B cell (primary cell): ENCODE measurements around the gene ESRRB. TPM values are rescaled to one million over a fixed set of nuclear protein-coding genes. Genes with fewer than 3 reads are reported as not detected.

ENCODE experiments used
- ATAC-seq: fragments of 200-7000 bp; cut with Tn5 transposase; one replicate; pipeline ENCODE4 v1.10.0; 2021; ENCODE audit warnings: low read depth, mild to moderate bottlenecking, moderate number of reproducible peaks, moderate library complexity
- CTCF ChIA-PET: fragments of 350-600 bp; sonication (Branson Sonifier 250); formaldehyde crosslinking; loops from one replicate; lab custom pipeline; 2021; ENCODE audit warnings: antibody characterized with exemption, inconsistent platforms; lab: Charles Lee
- POLR2A ChIA-PET: fragments of 350-600 bp; sonication (Branson Sonifier 250); formaldehyde crosslinking; loops from one replicate; lab custom pipeline; 2021; ENCODE audit warnings: antibody characterized with exemption; lab: Charles Lee
- DNase-seq: peaks from one replicate; pipeline ENCODE4 v3.0.0; 2013
- H2AFZ ChIP-seq: 2 replicates; pipeline ENCODE4 v1.6.1; 2012; ENCODE audit warnings: mild to moderate bottlenecking, low read depth, low read length; ENCODE audit not compliant: insufficient read depth, poor library complexity, severe bottlenecking
- H3K27ac ChIP-seq, 2 donors: 1 replicate in 1 of 2; 2 replicates in 1 of 2; pipeline ENCODE4 v1.5.1; 2012 to 2013; ENCODE audit warnings: low read length in 2 of 2, mild to moderate bottlenecking in 2 of 2, moderate library complexity in 1 of 2
- H3K27me3 ChIP-seq, 4 experiments: fragments of 200-600 bp in 1 of 4; sonication (generic) in 1 of 4; replicated peaks in 1 of 4; 1 replicate in 2 of 4; 2 replicates in 2 of 4; pipeline versions ENCODE4 v1.6.1 to v1.7.0; 2013 to 2016; ENCODE audit warnings: low read length in 3 of 4, mild to moderate bottlenecking in 2 of 4, mixed read lengths in 1 of 4, moderate library complexity in 1 of 4; ENCODE audit not compliant: insufficient read depth in 4 of 4, control insufficient read depth in 3 of 4; ENCODE audit errors: control extremely low read depth in 1 of 4
- H3K36me3 ChIP-seq, 2 experiments: replicated peaks in 1 of 2; 1 replicate in 1 of 2; 2 replicates in 1 of 2; pipeline versions ENCODE4 v1.6.1 to v1.7.1; 2013; ENCODE audit warnings: low read length in 1 of 2; ENCODE audit not compliant: insufficient read depth in 2 of 2, control insufficient read depth in 1 of 2; ENCODE audit errors: control extremely low read depth in 1 of 2, extremely low read depth in 1 of 2
- H3K4me1 ChIP-seq, 2 donors: fragments of 200-600 bp in 1 of 2; sonication (generic) in 1 of 2; 1 replicate in 1 of 2; 2 replicates in 1 of 2; pipeline versions ENCODE4 v1.5.1 to v1.6.1; 2013 to 2017; ENCODE audit warnings: low read length in 2 of 2; ENCODE audit not compliant: control insufficient read depth in 2 of 2, insufficient read depth in 2 of 2
- H3K4me2 ChIP-seq: replicated peaks from 2 replicates; pipeline ENCODE3; 2012; ENCODE audit warnings: mild to moderate bottlenecking, low read depth, low read length; ENCODE audit not compliant: poor library complexity, severe bottlenecking
- H3K4me3 ChIP-seq, 5 experiments: fragments of 200-600 bp in 1 of 5; sonication (generic) in 1 of 5; 1 replicate in 3 of 5; 2 replicates in 2 of 5; pipeline versions ENCODE4 v1.5.1 to v1.7.0; 2011 to 2016; ENCODE audit warnings: low read length in 4 of 5, mild to moderate bottlenecking in 4 of 5, low read depth in 2 of 5, control low read depth in 1 of 5, moderate library complexity in 1 of 5; ENCODE audit not compliant: insufficient read depth in 1 of 5; ENCODE audit errors: control extremely low read depth in 1 of 5, extremely low read depth in 1 of 5
- H3K79me2 ChIP-seq: fragments of 200-600 bp; sonication (generic); one replicate; pipeline ENCODE4 v1.6.0; 2016; ENCODE audit warnings: low read length; ENCODE audit not compliant: control insufficient read depth, insufficient read depth
- H3K9ac ChIP-seq: fragments of 200-600 bp; sonication (generic); 2 replicates; pipeline ENCODE4 v1.6.1; 2017; ENCODE audit warnings: mild to moderate bottlenecking, low read length, moderate library complexity
- H3K9me3 ChIP-seq, 3 donors: one replicate each; pipeline versions ENCODE4 v1.6.1 to v1.7.1; 2013; ENCODE audit warnings: low read length in 2 of 3; ENCODE audit not compliant: control insufficient read depth in 2 of 3, insufficient read depth in 1 of 3; ENCODE audit errors: control extremely low read depth in 1 of 3
- H4K20me1 ChIP-seq: 2 replicates; pipeline ENCODE4 v1.6.0; 2012; ENCODE audit warnings: mild to moderate bottlenecking, low read length; ENCODE audit not compliant: insufficient read depth, control insufficient read depth, poor library complexity, severe bottlenecking
- H3K27ac Mint-ChIP-seq: one replicate; pipeline ENCODE4 v1.8.0; 2021; ENCODE audit warnings: mixed read lengths
- H3K27me3 Mint-ChIP-seq: one replicate; pipeline ENCODE4 v1.8.0; 2021; ENCODE audit warnings: mixed read lengths
- H3K4me1 Mint-ChIP-seq: one replicate; pipeline ENCODE4 v1.8.0; 2021; ENCODE audit warnings: mixed read lengths
- H3K4me3 Mint-ChIP-seq: one replicate; pipeline ENCODE4 v1.8.0; 2021; ENCODE audit warnings: mixed read lengths
- H3K9me3 Mint-ChIP-seq: one replicate; pipeline ENCODE4 v1.8.0; 2022; ENCODE audit warnings: mixed read lengths; ENCODE audit not compliant: insufficient read depth
- EZH2 ChIP-seq: IDR thresholded peaks from 2 replicates; pipeline ENCODE4 v1.6.1; 2012; ENCODE audit warnings: borderline replicate concordance, low read depth, mild to moderate bottlenecking, moderate library complexity, low read length; ENCODE audit not compliant: insufficient read depth, poor library complexity, severe bottlenecking
- WGBS: methylation state at CpG from one replicate; pipeline ENCODE4 v1.1.5; 2013; ENCODE audit warnings: missing lambda C conversion rate; ENCODE audit not compliant: insufficient coverage; 5-methylcytosine and 5-hydroxymethylcytosine counted together
- intact Hi-C: fragments of 100-400 bp; cut with micrococcal nuclease; formaldehyde crosslinking; loops from one replicate; pipeline ENCODE4 v1.10.0; 2022
- polyA plus RNA-seq: library from polyadenylated mRNA; depleted of rRNA; stranded (reverse); fragments of >200 nt; gene quantifications from 2 replicates; pipeline ENCODE4 v1.2.3, GENCODE V29; 2012
- total RNA-seq, 2 donors: library from RNA; stranded (reverse); fragments of 120-200 nt in 1 of 2; gene quantifications; 1 replicate in 1 of 2; 2 replicates in 1 of 2; pipeline versions ENCODE4 v1.2.3 to v1.2.4, GENCODE V29; 2013 to 2022
- TF ChIP-seq, protein P1 (sequence below): fragments of 200-600 bp; IDR thresholded peaks from one replicate; pipeline ENCODE4 v1.8.0; 2022; ENCODE audit warnings: antibody characterized with exemption, mild to moderate bottlenecking

Gene ESRRB
- total and polyA plus RNA-seq, 2 donors (not counting 1 experiment from before 2014, with no cell fraction given): 0.13 TPM; not detected in 1

DNA sequence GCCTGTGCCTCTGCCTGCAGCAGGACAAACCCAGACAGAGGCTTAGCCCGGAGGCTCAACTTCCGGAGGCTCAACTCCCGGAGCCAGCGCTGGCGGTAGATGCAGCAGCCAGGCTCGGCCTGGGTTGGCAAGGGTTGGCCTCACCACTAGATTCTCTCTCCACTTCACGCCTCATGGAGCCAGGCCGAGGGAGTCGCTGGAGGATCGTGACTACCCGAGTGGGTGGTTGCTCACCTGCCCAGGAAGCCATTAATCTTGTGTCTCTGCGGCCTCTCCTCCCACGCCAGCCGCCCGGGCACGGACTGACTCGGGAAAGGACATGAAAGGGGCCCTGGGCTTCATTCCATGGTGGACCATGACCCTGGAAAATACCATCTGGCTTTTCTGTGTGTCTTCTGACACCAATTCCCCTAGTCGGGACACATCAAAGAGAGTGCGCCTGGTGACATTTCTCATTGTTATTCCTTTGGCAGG is 20.8 kb downstream of the ESRRB start:
- ATAC-seq (no peak), DNase-seq (no peak)
- Histone ChIP-seq H3K27ac (no peak overlapping the region), H3K79me2 (no peaks in the 10 kb centered on the region), H3K9me3 (no peaks in the 10 kb centered on the region), H3K27me3 (no peaks in the 10 kb centered on the region), H3K4me2 (no peak overlapping the region), H3K9ac (no peak overlapping the region), H3K4me3 (no peak overlapping the region), H3K36me3 (no peaks in the 10 kb centered on the region), H3K4me1 (no peaks in the 10 kb centered on the region), H2AFZ (no peak overlapping the region), H4K20me1 (no peaks in the 10 kb centered on the region)
- ChIA-PET POLR2A (no interaction called here), CTCF (interaction anchor here (0.8 kb wide), 1 partner anchor 9 kb away, joined by 3 read pairs; no protein-coding TSS in a partner anchor)
- H3K27ac Mint-ChIP-seq: no peak overlapping the region
- no peaks in the 10 kb centered on the region for H3K9me3 Mint-ChIP-seq
- no peaks in the 10 kb centered on the region for H3K4me1 Mint-ChIP-seq
- intact Hi-C loops: no loop called here
- TF ChIP-seq, protein P1, sequence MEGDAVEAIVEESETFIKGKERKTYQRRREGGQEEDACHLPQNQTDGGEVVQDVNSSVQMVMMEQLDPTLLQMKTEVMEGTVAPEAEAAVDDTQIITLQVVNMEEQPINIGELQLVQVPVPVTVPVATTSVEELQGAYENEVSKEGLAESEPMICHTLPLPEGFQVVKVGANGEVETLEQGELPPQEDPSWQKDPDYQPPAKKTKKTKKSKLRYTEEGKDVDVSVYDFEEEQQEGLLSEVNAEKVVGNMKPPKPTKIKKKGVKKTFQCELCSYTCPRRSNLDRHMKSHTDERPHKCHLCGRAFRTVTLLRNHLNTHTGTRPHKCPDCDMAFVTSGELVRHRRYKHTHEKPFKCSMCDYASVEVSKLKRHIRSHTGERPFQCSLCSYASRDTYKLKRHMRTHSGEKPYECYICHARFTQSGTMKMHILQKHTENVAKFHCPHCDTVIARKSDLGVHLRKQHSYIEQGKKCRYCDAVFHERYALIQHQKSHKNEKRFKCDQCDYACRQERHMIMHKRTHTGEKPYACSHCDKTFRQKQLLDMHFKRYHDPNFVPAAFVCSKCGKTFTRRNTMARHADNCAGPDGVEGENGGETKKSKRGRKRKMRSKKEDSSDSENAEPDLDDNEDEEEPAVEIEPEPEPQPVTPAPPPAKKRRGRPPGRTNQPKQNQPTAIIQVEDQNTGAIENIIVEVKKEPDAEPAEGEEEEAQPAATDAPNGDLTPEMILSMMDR: no peak
- no peak for TF ChIP-seq EZH2
- H3K4me3 Mint-ChIP-seq: no peak overlapping the region
- 73% methylated on average over 19 of the region's 19 CpGs for WGBS
- H3K27me3 Mint-ChIP-seq: peaks cover 16% of the 10 kb centered on the region

DNA sequence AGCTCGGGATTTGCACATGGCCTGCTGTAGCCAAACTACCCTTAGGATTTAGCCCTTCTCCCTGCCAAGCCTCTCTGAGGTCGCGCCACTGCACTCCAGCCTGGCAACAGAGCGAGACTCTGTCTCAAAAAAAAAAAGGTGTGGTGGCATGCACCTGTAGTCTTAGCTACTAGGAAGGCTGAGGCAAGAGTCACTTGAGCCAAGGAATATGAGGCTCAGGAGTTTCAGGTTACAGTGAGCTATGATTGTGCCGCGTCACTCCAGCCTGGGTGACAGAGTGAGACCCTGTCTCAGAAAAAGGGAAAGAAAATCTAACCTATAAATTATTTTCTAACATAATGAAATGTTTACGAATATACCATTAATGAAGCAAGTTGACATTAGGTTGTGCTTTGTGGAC is 29.7 kb downstream of the ESRRB start:
- ATAC-seq (no peak), DNase-seq (no peak)
- H2AFZ ChIP-seq: no peak overlapping the region
- WGBS: 100% methylated on average over 2 of the region's 7 CpGs
- Mint-ChIP-seq H3K9me3 (no peaks in the 10 kb centered on the region), H3K27me3 (peaks cover 42% of the 10 kb centered on the region), H3K4me3 (no peak overlapping the region), H3K4me1 (no peaks in the 10 kb centered on the region), H3K27ac (no peak overlapping the region)
- H3K4me1 ChIP-seq: no peaks in the 10 kb centered on the region
- no peaks in the 10 kb centered on the region for H3K36me3 ChIP-seq
- TF ChIP-seq EZH2: no peak
- TF ChIP-seq, protein P1: no peak
- H3K4me2 ChIP-seq: no peak overlapping the region
- CTCF ChIA-PET: no interaction called here
- no peaks in the 10 kb centered on the region for H3K9me3 ChIP-seq
- H3K27ac ChIP-seq: no peak overlapping the region
- H3K4me3 ChIP-seq: no peak overlapping the region
- POLR2A ChIA-PET: no interaction called here
- H3K27me3 ChIP-seq: peaks cover 0 to 3% (median 0%) of the 10 kb centered on the region in 4 experiments
- H3K79me2 ChIP-seq: no peaks in the 10 kb centered on the region
- H3K9ac ChIP-seq: no peak overlapping the region
- H4K20me1 ChIP-seq: no peaks in the 10 kb centered on the region
- intact Hi-C loops: no loop called here
